Measurements from ENCODE around the gene FUS.
"Not testable (repeated sequence)": the region's sequence is repeated elsewhere in the genome, so short reads cannot be mapped to it uniquely, and the experiment has no call there.

Gene FUS
- 557 reads per million, percentile 98 among the genes with 10 or more reads in this experiment for total RNA-seq

GRCh38 chr16:31179747-31180459 is at the start of gene FUS:
Gene FUS (plus strand): TSS chr16:31180139. CDS start chr16:31180215, 76 bp downstream.
- DNase-seq, result peak; percentile 92

GRCh38 chr16:31130336-31130891 is 49.5 kb upstream of the FUS start:
- no peak for DNase-seq

- no peak for DNase-seq
Observed at GRCh38 chr16:31130899-31131298, 49.0 kb upstream of the FUS start.

GRCh38 chr16:31131416-31131815 is 48.5 kb upstream of the FUS start:
- no peak for DNase-seq

GRCh38 chr16:31131841-31132271 is 48.1 kb upstream of the FUS start:
- DNase-seq, result no peak

- DNase-seq, result no peak
Observed at GRCh38 chr16:31132303-31132979, 47.5 kb upstream of the FUS start.

GRCh38 chr16:31133046-31133501 is 46.9 kb upstream of the FUS start:
- no peak for DNase-seq

- no peak for DNase-seq
Observed at GRCh38 chr16:31134091-31134571, 45.8 kb upstream of the FUS start.

GRCh38 chr16:31134625-31135534 is 45.1 kb upstream of the FUS start:
- no peak for DNase-seq

GRCh38 chr16:31135535-31136286 is 44.2 kb upstream of the FUS start, which contains the start of gene PRSS8:
Gene PRSS8 (minus strand): TSS chr16:31135727. CDS start chr16:31135498, 229 bp downstream.
- no peak for DNase-seq

GRCh38 chr16:31136287-31136662 is 43.7 kb upstream of the FUS start:
- DNase-seq, result no peak

- not testable (repeated sequence) for DNase-seq
Observed at GRCh38 chr16:31136822-31137499, 43.0 kb upstream of the FUS start.

- no peak for DNase-seq
Observed at GRCh38 chr16:31138621-31139578, 41.0 kb upstream of the FUS start.

- not testable (repeated sequence) for DNase-seq
Observed at GRCh38 chr16:31141071-31141469, 38.9 kb upstream of the FUS start.

- DNase-seq, result no peak
Observed at GRCh38 chr16:31141489-31142108, 38.3 kb upstream of the FUS start.

GRCh38 chr16:31142109-31143010 is 37.6 kb upstream of the FUS start:
- DNase-seq, result peak; percentile 91

GRCh38 chr16:31143011-31143693 is 36.8 kb upstream of the FUS start:
- no peak for DNase-seq

- DNase-seq, result no peak
Observed at GRCh38 chr16:31143694-31144148, 36.2 kb upstream of the FUS start.

All from effector CD4-positive, alpha-beta T cell (primary cell).